ENCODE results near the gene TTLL12.

Gene TTLL12

DNA sequence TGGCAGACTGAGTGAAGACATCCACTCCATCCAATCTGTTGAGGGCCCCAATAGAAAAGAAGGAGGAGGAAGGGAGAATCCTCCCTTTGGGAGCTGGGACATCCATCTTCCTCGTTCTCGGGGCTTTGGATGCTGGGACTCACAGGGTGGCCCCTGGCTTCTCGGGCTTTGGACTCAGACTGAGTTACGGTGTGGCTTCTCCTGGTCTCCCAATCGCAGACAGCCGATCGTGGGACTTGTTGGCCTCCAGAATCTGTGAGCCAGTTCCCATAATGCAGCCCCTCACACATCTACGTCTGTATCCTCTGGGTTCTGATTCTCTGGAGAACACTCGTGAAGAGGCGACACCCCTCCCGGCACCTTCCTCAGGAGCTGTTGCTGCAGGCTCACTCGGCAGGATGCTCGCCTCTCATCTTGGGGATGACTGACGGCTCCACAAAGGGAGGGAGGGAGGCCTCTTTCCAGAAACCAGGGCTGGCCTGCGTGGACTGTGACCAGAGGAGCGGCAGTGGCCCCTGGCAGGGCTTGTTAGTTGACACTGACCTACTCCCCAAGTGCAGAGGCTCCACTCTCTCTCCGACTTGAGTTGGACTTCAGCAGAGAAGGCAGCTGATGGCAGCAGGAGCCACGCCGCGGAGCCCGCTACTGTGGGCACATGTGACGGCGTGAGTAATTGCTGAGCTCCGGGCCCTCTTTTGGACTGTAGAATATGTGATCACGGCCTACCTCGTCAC lies 14.7 kb upstream of the TTLL12 start:
- Histone ChIP-seq H4K20me1 (ENCODE audit: low read depth, low read length) (no peaks in the 10 kb centered on the region), H3K27me3 (ENCODE audit: low read length) (no peaks in the 10 kb centered on the region), H3K9me2 (replicated peaks; ENCODE audit: insufficient read depth, low read length) (no peaks in the 10 kb centered on the region), H3K79me2 (ENCODE audit: insufficient read depth, low read length) (no peaks in the 10 kb centered on the region), H3K4me3 (ENCODE audit: insufficient read depth, low read length, poor library complexity, severe bottlenecking) (no peak overlapping the region), H3K36me3 (ENCODE audit: low read length) (no peaks in the 10 kb centered on the region), H3K9me3 (ENCODE audit: insufficient read depth, low read length) (no peaks in the 10 kb centered on the region), H3K9ac (ENCODE audit: low read length) (no peak overlapping the region), H2AFZ (ENCODE audit: low read depth, low read length, severe bottlenecking) (no peak overlapping the region), H3F3A (ENCODE audit: insufficient read depth) (no peaks in the 10 kb centered on the region), H3K4me2 (ENCODE audit: low read depth, low read length, poor library complexity, severe bottlenecking) (no peak overlapping the region), H3K27ac (ENCODE audit: low read depth, low read length) (no peak overlapping the region)
- TF ChIP-seq, protein P1, sequence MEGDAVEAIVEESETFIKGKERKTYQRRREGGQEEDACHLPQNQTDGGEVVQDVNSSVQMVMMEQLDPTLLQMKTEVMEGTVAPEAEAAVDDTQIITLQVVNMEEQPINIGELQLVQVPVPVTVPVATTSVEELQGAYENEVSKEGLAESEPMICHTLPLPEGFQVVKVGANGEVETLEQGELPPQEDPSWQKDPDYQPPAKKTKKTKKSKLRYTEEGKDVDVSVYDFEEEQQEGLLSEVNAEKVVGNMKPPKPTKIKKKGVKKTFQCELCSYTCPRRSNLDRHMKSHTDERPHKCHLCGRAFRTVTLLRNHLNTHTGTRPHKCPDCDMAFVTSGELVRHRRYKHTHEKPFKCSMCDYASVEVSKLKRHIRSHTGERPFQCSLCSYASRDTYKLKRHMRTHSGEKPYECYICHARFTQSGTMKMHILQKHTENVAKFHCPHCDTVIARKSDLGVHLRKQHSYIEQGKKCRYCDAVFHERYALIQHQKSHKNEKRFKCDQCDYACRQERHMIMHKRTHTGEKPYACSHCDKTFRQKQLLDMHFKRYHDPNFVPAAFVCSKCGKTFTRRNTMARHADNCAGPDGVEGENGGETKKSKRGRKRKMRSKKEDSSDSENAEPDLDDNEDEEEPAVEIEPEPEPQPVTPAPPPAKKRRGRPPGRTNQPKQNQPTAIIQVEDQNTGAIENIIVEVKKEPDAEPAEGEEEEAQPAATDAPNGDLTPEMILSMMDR (IDR thresholded peaks at IDR 0.05; ENCODE audit: insufficient read depth, low read length, poor library complexity, severe bottlenecking): no peak
- TF ChIP-seq EZH2phosphoT487 (conservative IDR thresholded peaks at IDR 0.05; ENCODE audit: low read length): no peak

DNA sequence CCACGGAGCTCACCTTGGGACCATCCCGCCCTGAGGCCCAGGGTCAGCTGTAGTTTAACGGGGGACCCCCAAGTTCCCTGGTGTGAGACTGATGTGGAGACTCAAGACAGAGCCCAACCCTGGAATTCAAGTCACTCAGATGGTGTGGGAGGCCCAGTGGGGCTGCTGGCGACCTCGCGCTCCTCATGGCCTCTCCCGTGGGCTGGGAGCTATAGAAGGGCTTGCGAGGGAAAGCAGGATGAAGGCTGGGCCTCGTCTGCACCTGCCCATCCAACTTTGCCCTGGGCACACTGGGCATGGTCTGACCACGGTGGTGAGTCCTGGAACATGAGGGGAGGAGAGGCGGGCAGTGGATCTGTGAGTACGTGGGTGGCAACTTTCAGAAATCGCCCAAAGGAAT lies 13.6 kb upstream of the TTLL12 start:
- no peaks in the 10 kb centered on the region for H3K79me2 ChIP-seq (ENCODE audit: insufficient read depth, low read length)
- TF ChIP-seq, protein P1 (IDR thresholded peaks at IDR 0.05; ENCODE audit: insufficient read depth, low read length, poor library complexity, severe bottlenecking): no peak
- TF ChIP-seq EZH2phosphoT487 (conservative IDR thresholded peaks at IDR 0.05; ENCODE audit: low read length): no peak
- H3K36me3 ChIP-seq (ENCODE audit: low read length): no peaks in the 10 kb centered on the region
- no peak overlapping the region for H3K4me3 ChIP-seq (ENCODE audit: insufficient read depth, low read length, poor library complexity, severe bottlenecking)
- H3K9ac ChIP-seq (ENCODE audit: low read length): no peak overlapping the region
- no peaks in the 10 kb centered on the region for H3K9me2 ChIP-seq (replicated peaks; ENCODE audit: insufficient read depth, low read length)
- no peaks in the 10 kb centered on the region for H3F3A ChIP-seq (ENCODE audit: insufficient read depth)
- H4K20me1 ChIP-seq (ENCODE audit: low read depth, low read length): no peaks in the 10 kb centered on the region
- no peak overlapping the region for H3K27ac ChIP-seq (ENCODE audit: low read depth, low read length)
- H3K9me3 ChIP-seq (ENCODE audit: insufficient read depth, low read length): no peaks in the 10 kb centered on the region
- H3K27me3 ChIP-seq (ENCODE audit: low read length): no peaks in the 10 kb centered on the region
- no peak overlapping the region for H2AFZ ChIP-seq (ENCODE audit: low read depth, low read length, severe bottlenecking)
- no peak overlapping the region for H3K4me2 ChIP-seq (ENCODE audit: low read depth, low read length, poor library complexity, severe bottlenecking)

DNA sequence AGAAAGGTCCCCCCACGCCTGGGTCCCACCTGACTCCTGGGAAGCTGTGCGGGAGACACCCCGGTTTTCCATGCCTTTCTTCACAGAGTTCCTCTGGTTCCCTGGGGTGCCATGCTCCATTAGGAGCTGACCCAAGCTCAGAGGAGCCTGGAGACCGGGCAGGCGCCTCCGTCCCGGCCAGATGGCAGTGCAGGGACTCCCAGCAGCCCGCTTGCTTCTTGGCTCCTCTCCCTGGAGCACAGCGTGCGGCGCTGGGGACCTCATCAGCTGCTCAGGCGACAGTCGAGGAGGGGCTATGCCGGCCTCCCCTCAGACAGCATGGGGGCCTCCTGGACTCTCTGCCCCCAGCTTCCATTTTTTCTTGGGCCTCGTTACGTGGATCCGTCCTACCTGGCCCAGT lies 13.1 kb upstream of the TTLL12 start:
- Histone ChIP-seq H3K9me3 (ENCODE audit: insufficient read depth, low read length) (no peaks in the 10 kb centered on the region), H3K36me3 (ENCODE audit: low read length) (no peaks in the 10 kb centered on the region), H3K9me2 (replicated peaks; ENCODE audit: insufficient read depth, low read length) (no peaks in the 10 kb centered on the region), H3K9ac (ENCODE audit: low read length) (no peak overlapping the region), H3K27me3 (ENCODE audit: low read length) (no peaks in the 10 kb centered on the region), H3K4me3 (ENCODE audit: insufficient read depth, low read length, poor library complexity, severe bottlenecking) (no peak overlapping the region), H3K27ac (ENCODE audit: low read depth, low read length) (no peak overlapping the region), H3K4me2 (ENCODE audit: low read depth, low read length, poor library complexity, severe bottlenecking) (no peak overlapping the region), H3F3A (ENCODE audit: insufficient read depth) (no peaks in the 10 kb centered on the region), H2AFZ (ENCODE audit: low read depth, low read length, severe bottlenecking) (no peak overlapping the region), H4K20me1 (ENCODE audit: low read depth, low read length) (no peaks in the 10 kb centered on the region), H3K79me2 (ENCODE audit: insufficient read depth, low read length) (no peaks in the 10 kb centered on the region)
- no peak for TF ChIP-seq EZH2phosphoT487 (conservative IDR thresholded peaks at IDR 0.05; ENCODE audit: low read length)
- TF ChIP-seq, protein P1 (IDR thresholded peaks at IDR 0.05; ENCODE audit: insufficient read depth, low read length, poor library complexity, severe bottlenecking): no peak

Data from SU-DHL-6 (cell line).